ENCODE measurements around the gene TMEM59. TPM values are rescaled to one million over a fixed set of nuclear protein-coding genes. Genes with fewer than 3 reads are reported as not detected.
"Not testable (repeated sequence)": the region's sequence is repeated elsewhere in the genome, so short reads cannot be mapped to it uniquely, and the experiment has no call there.

Gene TMEM59
- total RNA-seq, 2 donors from 2014 or later, result 782 to 1,105 TPM

DNA sequence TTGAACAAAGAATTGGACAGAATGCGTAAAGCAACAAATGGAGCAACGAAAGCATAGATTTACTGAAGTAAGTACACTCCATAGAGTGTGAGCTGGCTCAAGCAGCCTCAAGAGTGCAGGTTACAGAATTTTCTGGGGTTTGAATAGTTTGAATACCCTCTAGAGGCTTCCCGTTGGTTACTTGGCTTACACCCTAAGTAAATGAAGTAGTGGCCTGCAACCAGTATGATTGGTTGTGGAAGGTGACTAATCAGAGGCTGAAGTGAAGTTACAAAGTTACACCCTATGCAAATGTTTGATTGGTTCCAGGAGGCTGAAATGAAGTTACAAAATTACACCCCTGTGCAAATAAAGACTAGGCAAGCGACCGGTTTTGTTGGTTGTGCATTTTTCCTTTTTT lies 11.3 kb upstream of the TMEM59 start:
- intact Hi-C loops (cut with DNase I, micrococcal nuclease), result no loop called here
- DNase-seq, result no peak
- no peak for ATAC-seq

GRCh38 chr1:54054438-54054749 lies 1.4 kb upstream of the TMEM59 start:
- ATAC-seq (no peak), DNase-seq (no peak)
- intact Hi-C loops (cut with DNase I, micrococcal nuclease), result no loop called here

DNA sequence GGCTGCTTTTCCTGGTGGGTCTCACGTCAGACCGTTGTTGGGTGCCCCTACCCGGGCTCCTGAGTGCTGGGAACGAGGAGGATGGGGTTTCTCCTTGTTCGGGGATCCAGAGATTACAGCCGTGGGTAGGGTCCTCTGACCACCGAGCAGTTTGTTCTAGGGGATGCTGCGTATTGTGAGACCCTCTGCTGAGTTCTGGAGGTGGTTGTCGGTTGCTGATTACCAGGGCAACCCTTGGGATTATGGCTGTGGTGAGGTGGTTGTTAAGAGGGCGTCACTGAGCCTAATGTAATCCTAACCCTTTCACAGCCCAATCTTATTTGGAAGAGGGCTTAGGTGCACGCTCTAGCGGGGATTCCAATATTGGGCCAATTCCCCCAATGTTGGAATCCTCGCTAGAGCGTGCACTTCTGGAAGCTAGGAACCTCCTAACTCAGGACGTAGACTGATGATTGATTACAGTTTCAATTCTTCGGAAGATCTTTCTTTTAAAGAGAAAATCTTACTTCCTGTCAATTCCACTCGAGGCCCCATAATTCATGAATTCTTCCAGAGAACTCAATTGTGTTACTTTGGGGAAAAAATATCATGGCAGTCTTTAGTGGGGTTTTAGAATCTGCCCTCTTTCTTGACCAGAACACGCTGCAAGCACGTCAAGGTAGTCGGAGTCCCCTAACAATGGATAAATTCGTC lies 887 bp upstream of the TMEM59 start:
- ATAC-seq (peak; percentile 1), DNase-seq (no peak)
- intact Hi-C loops (cut with DNase I, micrococcal nuclease), result no loop called here

DNA sequence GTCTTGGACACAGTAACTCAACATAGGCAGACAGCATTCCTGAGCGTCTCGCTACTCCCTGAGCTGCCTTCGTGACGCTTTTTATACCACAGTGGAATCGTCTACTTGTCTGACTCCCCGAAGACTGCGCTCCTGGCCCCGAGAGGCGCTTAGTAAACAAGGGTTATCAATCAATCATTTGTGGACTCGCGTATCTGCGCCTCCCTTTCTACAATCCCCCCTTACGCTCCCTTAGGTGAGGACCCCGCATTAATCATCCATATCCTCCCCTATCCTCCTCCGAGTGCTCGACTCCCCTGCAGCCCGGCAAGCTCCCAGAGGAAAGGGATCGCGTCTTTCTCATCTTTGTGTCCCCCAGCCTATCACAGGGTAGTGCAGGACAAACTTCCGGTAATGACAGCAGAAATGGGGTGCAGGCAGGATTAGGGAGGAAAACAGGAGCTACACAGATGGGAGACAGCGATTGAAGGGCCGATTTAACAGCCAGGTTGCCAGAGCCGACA lies 522 bp downstream of the TMEM59 start:
- peak; percentile 28 for ATAC-seq
- intact Hi-C loops (cut with DNase I, micrococcal nuclease), result no loop called here
- DNase-seq, result peak; percentile 36 to 48

DNA sequence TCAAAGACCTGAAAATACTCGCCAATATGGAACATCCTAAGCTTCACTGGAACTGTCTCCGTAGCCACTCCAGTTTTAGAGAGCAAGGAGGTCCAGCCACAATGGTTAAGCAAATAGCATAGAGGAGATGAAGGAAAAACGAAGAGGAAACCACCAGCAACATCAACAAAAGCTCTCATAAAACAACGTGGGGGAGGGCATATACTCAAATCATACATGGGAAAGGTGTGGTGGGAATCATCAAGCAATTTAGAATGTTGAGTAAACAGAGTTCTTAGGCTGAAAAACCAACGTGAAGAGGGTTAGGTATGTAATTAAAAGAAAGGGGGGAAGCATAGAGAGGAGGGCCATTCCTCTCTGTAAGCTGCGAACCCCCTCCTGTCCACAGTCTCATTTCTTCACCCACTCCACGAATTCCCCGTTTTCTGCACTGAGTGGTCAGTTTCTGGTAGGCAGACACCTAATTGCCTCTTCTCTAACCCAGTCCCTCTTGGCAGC lies 1.0 kb downstream of the TMEM59 start:
- intact Hi-C loops (cut with DNase I, micrococcal nuclease), result no loop called here
- ATAC-seq (peak; percentile 38), DNase-seq (no peak)

- ATAC-seq; intact Hi-C loops (cut with DNase I, micrococcal nuclease); DNase-seq: not testable (repeated sequence)
Observed at GRCh38 chr1:54050435-54050834, 2.6 kb downstream of the TMEM59 start.

GRCh38 chr1:54047384-54048305 lies 5.4 kb downstream of the TMEM59 start:
- DNase-seq (no peak), ATAC-seq (no peak)
- intact Hi-C loops (cut with DNase I, micrococcal nuclease), result loop anchor here in 1 of 2 donors (10.0 kb wide), 1 partner anchor 193 kb away; no protein-coding TSS in a partner anchor

GRCh38 chr1:54046671-54047383 lies 6.2 kb downstream of the TMEM59 start:
- DNase-seq (no peak), ATAC-seq (no peak)
- intact Hi-C loops (cut with DNase I, micrococcal nuclease), result loop anchor here in 1 of 2 donors (10.0 kb wide), 1 partner anchor 192 kb away; no protein-coding TSS in a partner anchor

DNA sequence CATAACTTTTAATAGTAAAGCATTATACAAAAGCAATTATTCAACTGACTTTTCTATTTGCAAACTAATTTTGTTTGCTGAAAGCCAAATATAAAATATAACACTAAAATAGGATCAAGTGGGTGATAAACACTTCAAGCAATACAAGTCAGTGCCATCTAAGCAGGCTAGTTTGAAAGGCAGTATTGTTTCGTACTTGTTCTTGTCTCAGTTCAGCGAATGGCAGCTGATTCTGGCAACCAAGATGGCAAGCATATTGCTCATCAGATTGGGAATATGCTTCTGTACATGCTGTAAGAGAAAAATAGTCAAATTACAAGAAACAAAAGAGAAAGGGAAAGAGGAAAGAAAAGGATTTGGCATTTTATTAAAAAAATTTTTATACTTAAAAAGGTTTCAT lies 7.5 kb downstream of the TMEM59 start:
- DNase-seq, result no peak
- intact Hi-C loops (cut with DNase I, micrococcal nuclease), result loop anchor here in 1 of 2 donors (10.0 kb wide), 1 partner anchor 191 kb away; no protein-coding TSS in a partner anchor
- ATAC-seq, result no peak

- intact Hi-C loops (cut with DNase I, micrococcal nuclease), result loop anchor here in 1 of 2 donors (10.0 kb wide), 1 partner anchor 187 kb away; no protein-coding TSS in a partner anchor
- DNase-seq (no peak), ATAC-seq (no peak)
Observed at GRCh38 chr1:54041806-54042205, 11.2 kb downstream of the TMEM59 start.

DNA sequence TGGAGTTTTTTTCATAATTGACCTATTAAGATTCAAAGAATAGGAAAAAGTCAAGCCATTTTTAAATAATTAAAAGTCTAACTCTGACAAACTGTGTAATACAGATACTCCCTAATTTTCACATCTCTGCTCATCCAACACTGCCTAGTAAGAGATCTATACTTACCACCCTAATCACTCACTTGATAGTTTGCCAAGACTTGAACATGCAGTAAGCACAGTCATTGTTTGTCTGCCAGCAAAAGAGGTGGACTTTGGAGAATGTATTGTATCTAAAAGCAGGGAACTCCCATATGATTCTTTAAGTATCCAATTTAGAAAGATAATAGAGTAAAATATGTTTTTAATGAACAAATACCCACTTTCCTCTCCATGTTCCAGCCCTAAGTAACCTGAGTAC lies 15.5 kb downstream of the TMEM59 start:
- DNase-seq (no peak), ATAC-seq (no peak)
- intact Hi-C loops (cut with DNase I, micrococcal nuclease), result loop anchor here in 1 of 2 donors (10.0 kb wide), 1 partner anchor 73 kb away; no protein-coding TSS in a partner anchor

DNA sequence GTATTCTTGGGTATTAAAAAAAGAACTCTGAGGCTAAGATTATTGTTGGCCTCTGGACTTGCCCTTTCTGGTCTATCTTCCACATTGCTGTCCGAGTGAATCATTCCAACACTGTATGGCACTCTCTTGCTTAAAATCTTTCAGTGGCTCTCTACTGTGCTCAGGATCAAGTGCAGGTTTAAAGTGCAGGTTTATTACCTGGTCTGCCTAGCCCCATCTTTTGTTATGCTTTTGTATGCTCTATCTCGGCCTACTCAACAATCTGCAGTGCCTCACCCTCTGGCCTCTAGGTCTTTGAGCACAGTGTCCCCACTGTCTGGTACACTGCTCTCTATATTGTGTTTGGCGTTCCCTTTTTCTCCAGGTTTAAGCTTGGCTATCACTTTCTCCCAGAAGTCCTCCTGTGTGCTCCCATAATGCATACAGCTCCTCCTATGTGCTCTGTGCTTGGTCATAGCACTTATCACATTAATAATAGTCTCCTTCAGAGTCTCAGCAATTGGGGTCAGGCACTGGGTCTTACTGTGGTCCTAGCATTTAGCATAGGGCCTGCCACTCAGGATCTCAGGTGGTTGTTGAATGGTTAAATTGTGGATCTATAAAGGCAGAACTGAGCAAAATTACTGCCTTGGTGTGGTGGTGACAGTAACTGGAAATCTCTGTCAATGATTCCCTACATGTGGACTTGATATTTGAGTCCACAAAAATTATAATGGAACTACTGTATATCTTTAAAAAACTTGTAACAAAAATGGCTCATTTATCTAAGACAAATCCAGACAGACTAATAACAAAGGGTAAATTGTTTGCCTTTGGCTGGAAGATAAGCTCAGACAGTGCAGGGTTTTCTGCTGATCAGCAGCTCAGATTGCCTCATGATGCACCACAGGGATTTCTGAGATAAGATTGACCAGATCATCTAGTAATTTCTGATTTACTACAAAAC lies 24.4 kb downstream of the TMEM59 start:
- DNase-seq (no peak), ATAC-seq (peak; percentile 60)
- intact Hi-C loops (cut with DNase I, micrococcal nuclease), result no loop called here

DNA sequence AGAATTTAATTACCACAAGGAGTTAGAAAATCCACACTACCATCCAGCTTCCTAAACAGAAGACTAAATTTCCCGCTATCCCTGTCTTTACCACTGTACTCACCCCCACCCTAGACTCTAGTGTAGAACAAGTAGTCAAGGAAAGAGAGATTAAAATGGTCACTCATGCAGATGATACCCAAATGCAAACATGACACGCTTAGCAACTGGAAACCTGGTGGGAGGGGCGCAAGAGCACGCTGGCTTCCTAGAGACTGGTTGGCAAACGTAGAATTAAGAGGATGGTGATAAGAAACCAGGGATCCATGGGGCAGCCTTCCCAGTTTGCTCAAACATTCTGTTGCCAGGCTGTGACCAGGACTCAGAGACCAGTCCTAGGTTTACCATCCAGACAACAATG lies 25.2 kb downstream of the TMEM59 start:
- ATAC-seq (peak; percentile 46), DNase-seq (no peak)
- intact Hi-C loops (cut with DNase I, micrococcal nuclease), result no loop called here

DNA sequence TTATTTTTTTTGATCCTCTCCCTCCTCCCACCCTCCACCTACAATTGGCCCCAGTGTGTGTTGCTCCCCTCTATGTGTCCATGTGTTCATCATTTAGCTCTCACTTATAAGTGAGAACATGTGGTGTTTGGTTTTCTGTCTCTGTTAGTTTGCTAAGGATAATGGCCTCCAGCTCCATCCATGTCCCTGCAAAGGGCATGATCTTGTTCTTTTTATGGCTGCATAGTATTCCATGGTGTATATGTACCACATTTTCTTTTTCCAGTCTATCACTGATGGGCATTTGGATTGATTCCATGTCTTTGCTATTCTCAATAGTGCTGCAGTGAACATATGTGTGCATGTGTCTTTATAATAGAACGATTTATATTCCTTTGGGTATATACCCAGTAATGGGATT lies 28.2 kb downstream of the TMEM59 start:
- ATAC-seq; intact Hi-C loops (cut with DNase I, micrococcal nuclease); DNase-seq: not testable (repeated sequence)

DNA sequence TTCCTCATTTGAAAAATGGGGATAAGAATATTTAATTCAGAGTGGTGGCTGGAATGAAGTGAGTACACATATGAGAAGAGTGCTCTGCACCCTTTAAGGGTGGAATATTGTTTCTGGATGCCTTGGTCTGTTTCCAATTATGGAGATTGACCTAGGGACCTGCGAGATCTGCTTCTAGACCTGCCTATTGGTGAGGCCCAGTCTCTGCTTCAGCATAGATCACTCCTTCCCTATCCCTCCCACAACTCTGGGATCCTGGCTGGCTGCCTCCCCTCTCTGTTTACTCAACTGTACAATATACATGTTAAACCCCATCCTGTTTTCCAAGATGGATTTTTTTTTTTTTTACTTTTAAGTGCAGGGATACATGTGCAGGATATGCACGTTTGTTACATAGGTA lies 28.6 kb downstream of the TMEM59 start:
- ATAC-seq, result no peak
- DNase-seq, result no peak
- intact Hi-C loops (cut with DNase I, micrococcal nuclease), result no loop called here

- ATAC-seq; intact Hi-C loops (cut with DNase I, micrococcal nuclease); DNase-seq: not testable (repeated sequence)
Observed at GRCh38 chr1:54019562-54020176, 33.3 kb downstream of the TMEM59 start.

DNA sequence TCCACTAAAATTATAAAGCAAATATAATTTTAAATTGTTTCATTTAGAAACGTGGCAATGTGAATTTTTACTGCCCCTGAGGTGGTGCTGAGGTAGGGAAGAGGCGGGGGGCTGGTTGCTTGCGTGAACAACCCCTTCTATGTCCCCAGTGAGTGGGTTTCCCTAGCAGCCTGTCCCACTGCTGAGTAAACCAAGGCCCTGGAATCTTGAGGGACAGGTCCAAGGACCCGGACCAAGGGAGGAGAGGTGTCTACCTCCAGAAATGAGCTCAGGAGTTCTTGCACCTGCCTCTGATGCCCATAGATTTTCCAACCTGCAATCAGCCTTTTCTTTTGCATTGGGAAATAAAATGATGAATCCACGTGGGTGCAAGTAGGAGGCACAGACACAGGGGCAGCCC lies 34.4 kb downstream of the TMEM59 start:
- intact Hi-C loops (cut with DNase I, micrococcal nuclease), result no loop called here
- no peak for DNase-seq
- ATAC-seq, result no peak
